Right lobe of liver (tissue), 6 donors: ENCODE measurements around the gene AAR2. TPM values are rescaled to one million over a fixed set of nuclear protein-coding genes. Genes with fewer than 3 reads are reported as not detected.
A peak's percentile ranks its signal among the peaks of the same experiment; 100 is the strongest.

Experiments used
- ATAC-seq, 4 donors: fragments of 200-7000 bp; cut with Tn5 transposase; one replicate each; pipeline ENCODE4 v1.9.1; 2020; ENCODE audit warnings: mild to moderate bottlenecking in 4 of 4, moderate library complexity in 4 of 4
- DNase-seq, 3 donors: peaks; one replicate each; pipeline ENCODE4 v3.0.0-alpha.2; 2020
- H3K27ac ChIP-seq, 3 donors: fragments of 200-600 bp; one replicate each; pipeline ENCODE4 v1.8.0; 2022
- H3K27me3 ChIP-seq, 2 donors: fragments of 200-600 bp; one replicate each; pipeline ENCODE4 v1.8.0; 2022
- H3K36me3 ChIP-seq, 4 donors: fragments of 200-600 bp; sonication (generic) in 1 of 4; one replicate each; pipeline versions ENCODE4 v1.5.1 to v1.8.0; 2017 to 2022; ENCODE audit warnings: control low read depth in 1 of 4
- H3K4me1 ChIP-seq, 4 donors: fragments of 200-600 bp; sonication (generic) in 1 of 4; one replicate each; pipeline versions ENCODE4 v1.5.1 to v1.8.0; 2017 to 2022; ENCODE audit warnings: control low read depth in 1 of 4
- H3K4me3 ChIP-seq, 3 donors: fragments of 200-600 bp; one replicate each; pipeline ENCODE4 v1.8.0; 2022
- H3K9me3 ChIP-seq, 4 donors: fragments of 200-600 bp; sonication (generic) in 1 of 4; one replicate each; pipeline versions ENCODE4 v1.5.1 to v1.8.0; 2017 to 2022; ENCODE audit warnings: control low read depth in 1 of 4
- POLR2A ChIP-seq: fragments of 450-650 bp; IDR thresholded peaks from one replicate; pipeline ENCODE4 v1.6.1; 2017; ENCODE audit warnings: antibody characterized with exemption, mild to moderate bottlenecking
- WGBS: methylation state at CpG from one replicate; pipeline ENCODE4 v1.1.6; 2018; ENCODE audit warnings: low coverage, low lambda C conversion rate; ENCODE audit not compliant: insufficient coverage; ENCODE audit errors: missing lambda C conversion rate; 5-methylcytosine and 5-hydroxymethylcytosine counted together
- intact Hi-C, 2 donors: fragments of 100-400 bp; cut with DNase I; formaldehyde crosslinking; loops; one replicate each; pipeline versions ENCODE4 v1.11.2 to v1.14.1; 2022
- long read RNA-seq: library from polyadenylated mRNA; unstranded; transcript quantifications from one replicate; pipeline ENCODE4 v2.0.0, GENCODE V29; 2019
- total RNA-seq, 6 experiments: library from RNA; depleted of rRNA in 2 of 6; stranded (reverse); fragments of >200 nt in 2 of 6; fragmentation: NEBNext Ultra II Directional in 3 of 6; extraction: Animal tissue kit (Norgen Biotek cat#: 25700) in 3 of 6; gene quantifications; one replicate each; pipeline versions ENCODE4 v1.1.0 to v1.2.4, GENCODE V29; 2016 to 2023
- TF ChIP-seq, protein P1 (sequence below), 4 donors: fragments of 200-600 bp in 3 of 4; fragments of 450-650 bp in 1 of 4; IDR thresholded peaks; one replicate each; pipeline versions ENCODE4 v1.5.1 to v1.8.0; 2016 to 2022; ENCODE audit warnings: antibody characterized with exemption in 4 of 4, mild to moderate bottlenecking in 2 of 4
- donor health status: DM: no; HTN: yes; CAD: no.
- donor health status: DM: no; HTN: no; CAD: no.
- donor health status: DM: no; HTN: no; CAD: no.
- donor health status: DM: no; HTN: yes; CAD: no.
- donor health status: DM: no; HTN: yes; CAD: no.

Gene AAR2, protein sequence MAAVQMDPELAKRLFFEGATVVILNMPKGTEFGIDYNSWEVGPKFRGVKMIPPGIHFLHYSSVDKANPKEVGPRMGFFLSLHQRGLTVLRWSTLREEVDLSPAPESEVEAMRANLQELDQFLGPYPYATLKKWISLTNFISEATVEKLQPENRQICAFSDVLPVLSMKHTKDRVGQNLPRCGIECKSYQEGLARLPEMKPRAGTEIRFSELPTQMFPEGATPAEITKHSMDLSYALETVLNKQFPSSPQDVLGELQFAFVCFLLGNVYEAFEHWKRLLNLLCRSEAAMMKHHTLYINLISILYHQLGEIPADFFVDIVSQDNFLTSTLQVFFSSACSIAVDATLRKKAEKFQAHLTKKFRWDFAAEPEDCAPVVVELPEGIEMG
- total RNA-seq = 10 to 100 TPM; 11.8 to 16.7 (median 13.5) TPM
- long read RNA-seq, partial matches to known transcripts = 1 of 6 reads
- long read RNA-seq, other reads (novel, unspliced or antisense) = 1 of 6 reads

DNA sequence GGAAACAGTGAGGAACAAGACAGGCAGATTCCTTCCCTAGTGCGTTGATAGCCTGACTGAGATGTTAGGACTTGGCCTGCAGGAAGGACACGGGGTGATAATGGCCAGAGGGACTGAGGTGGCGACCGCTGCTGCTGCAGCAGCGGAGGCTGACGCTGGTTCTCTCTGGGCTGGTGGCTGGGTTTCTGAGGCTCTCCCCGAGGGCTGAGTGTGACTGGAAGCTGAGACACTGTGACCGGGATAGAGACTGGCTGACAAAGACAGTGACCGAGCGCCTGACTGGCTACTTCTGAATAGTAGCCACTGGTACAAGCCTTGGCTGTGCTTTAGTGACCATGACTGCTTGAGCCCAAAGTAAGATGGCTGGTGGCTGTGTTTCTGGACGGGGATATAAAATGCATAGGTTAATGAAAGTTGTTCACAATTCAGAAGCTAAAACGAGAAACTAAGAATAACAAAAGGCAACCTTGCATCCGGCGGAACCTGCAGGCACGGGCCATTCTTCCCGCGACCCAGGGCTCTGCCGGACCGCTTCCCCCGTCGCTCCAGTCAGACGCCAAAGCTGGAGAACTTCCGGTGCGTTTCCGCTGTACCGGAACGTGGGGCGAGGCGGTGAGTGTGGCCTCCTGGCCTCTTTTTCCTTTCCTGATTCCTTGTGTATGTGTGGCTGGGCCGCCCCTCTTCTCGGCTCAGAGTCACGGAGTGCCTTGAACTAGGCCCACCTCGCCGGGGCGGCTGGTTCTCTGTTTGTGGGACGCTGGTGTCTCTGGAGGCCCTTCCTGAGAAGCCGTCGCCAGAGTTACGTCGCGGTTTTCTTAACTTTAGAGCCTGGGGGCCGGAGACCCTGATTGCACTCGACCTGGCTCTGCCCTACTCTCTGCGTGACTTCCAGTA is at the start of gene AAR2:
TSS of gene AAR2 (plus strand) at position 587 of the 894 bp plus-strand sequence. CDS start 3,391 bp downstream, outside the sequence.
- peaks cover 0 to 14% (median 5%) of the 10 kb centered on the region in 4 donors for H3K36me3 ChIP-seq
- WGBS = 4% methylated on average over 35 of the region's 44 CpGs
- H3K27ac ChIP-seq = peak within 1 kb of the TSS; percentile 10 to 77 (median 46)
- TF ChIP-seq POLR2A = peak; percentile 29
- TF ChIP-seq, protein P1, sequence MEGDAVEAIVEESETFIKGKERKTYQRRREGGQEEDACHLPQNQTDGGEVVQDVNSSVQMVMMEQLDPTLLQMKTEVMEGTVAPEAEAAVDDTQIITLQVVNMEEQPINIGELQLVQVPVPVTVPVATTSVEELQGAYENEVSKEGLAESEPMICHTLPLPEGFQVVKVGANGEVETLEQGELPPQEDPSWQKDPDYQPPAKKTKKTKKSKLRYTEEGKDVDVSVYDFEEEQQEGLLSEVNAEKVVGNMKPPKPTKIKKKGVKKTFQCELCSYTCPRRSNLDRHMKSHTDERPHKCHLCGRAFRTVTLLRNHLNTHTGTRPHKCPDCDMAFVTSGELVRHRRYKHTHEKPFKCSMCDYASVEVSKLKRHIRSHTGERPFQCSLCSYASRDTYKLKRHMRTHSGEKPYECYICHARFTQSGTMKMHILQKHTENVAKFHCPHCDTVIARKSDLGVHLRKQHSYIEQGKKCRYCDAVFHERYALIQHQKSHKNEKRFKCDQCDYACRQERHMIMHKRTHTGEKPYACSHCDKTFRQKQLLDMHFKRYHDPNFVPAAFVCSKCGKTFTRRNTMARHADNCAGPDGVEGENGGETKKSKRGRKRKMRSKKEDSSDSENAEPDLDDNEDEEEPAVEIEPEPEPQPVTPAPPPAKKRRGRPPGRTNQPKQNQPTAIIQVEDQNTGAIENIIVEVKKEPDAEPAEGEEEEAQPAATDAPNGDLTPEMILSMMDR (IDR thresholded peaks at IDR 0.05) = no peak
- peak within 1 kb of the TSS; percentile 64 to 85 (median 76) for H3K4me3 ChIP-seq
- peaks cover 0 to 26% (median 3%) of the 10 kb centered on the region in 4 donors for H3K4me1 ChIP-seq
- H3K27me3 ChIP-seq = no peaks in the 10 kb centered on the region
- ATAC-seq (peak; percentile 95 to 99 (median 98)), DNase-seq (peak; percentile 78 to 82 (median 82))
- no peaks in the 10 kb centered on the region for H3K9me3 ChIP-seq
- intact Hi-C loops = no loop called here

DNA sequence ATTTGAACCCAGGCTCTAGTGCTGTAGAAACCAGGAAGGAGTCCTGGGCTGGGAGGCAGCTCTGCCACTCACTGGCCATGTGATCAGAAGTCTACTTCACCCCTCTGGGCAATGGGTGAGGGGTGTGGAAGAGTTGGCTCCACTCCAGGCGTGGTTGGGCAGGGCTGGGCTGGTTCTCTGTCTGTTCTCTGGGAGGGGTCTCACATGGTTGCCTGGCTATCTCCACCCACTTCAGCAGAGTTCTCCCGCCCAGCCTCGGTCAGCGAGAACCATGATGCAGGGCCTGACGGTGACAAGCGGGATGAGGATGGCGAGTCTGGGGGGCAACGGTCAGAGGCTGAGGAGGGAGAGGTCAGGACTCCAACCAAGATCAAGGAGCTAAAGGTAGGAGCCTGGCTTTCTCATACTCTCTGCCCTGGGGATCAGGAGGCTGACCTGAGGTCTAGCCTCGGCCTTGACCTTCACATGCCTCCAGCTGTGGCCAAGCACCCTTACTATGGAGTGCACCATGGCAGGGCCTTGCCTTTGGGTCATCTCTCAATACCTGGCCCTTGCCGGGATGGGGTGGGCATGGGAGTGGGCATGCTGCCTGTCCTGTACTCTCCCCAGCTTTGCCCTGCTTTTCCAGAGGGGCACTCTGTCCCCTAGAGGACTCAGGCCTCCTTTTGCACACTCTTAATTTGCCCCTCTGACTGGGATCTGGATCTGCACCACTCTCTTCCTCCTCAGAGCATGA is 42.1 kb upstream of the AAR2 start:
- Histone ChIP-seq H3K27me3 (no peaks in the 10 kb centered on the region), H3K4me1 (no peaks in the 10 kb centered on the region), H3K36me3 (no peaks in the 10 kb centered on the region), H3K27ac (no peak overlapping the region), H3K9me3 (no peaks in the 10 kb centered on the region), H3K4me3 (no peak overlapping the region)
- intact Hi-C loops = no loop called here
- no peak for TF ChIP-seq POLR2A
- TF ChIP-seq, protein P1 (IDR thresholded peaks at IDR 0.05) = no peak
- ATAC-seq (no peak), DNase-seq (no peak)
- 80% methylated on average over 1 of the region's 10 CpGs for WGBS

DNA sequence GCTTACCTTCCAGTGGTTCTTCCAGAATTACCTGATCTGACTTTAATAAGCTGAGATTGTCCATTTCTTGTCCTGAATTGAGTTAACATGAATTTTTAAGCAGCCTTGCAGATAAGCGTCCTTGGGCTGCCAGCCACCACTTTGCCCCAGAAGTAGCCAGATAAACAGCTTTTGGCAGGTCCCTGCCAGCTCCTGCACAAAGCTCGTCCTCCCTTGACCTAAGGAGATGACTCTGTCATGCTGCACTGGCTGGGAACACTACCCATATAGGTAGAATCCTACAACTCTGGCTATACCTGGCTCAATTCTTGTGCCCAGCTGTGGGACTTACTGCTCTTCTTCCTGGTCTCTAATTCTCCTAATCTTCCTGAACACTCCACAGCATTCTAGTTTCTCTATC is 39.6 kb upstream of the AAR2 start:
- no peak for TF ChIP-seq POLR2A
- no peaks in the 10 kb centered on the region for H3K27me3 ChIP-seq
- 20% methylated on average over 1 of the region's 2 CpGs for WGBS
- H3K4me1 ChIP-seq = no peaks in the 10 kb centered on the region
- DNase-seq (no peak), ATAC-seq (peak in 1 of 4 donors; percentile 19)
- no peak overlapping the region for H3K4me3 ChIP-seq
- intact Hi-C loops = loop anchor here in 1 of 2 donors (5.0 kb wide), 1 partner anchor 39 kb away; no protein-coding TSS in a partner anchor
- H3K27ac ChIP-seq = no peak overlapping the region
- no peaks in the 10 kb centered on the region for H3K36me3 ChIP-seq
- no peaks in the 10 kb centered on the region for H3K9me3 ChIP-seq

DNA sequence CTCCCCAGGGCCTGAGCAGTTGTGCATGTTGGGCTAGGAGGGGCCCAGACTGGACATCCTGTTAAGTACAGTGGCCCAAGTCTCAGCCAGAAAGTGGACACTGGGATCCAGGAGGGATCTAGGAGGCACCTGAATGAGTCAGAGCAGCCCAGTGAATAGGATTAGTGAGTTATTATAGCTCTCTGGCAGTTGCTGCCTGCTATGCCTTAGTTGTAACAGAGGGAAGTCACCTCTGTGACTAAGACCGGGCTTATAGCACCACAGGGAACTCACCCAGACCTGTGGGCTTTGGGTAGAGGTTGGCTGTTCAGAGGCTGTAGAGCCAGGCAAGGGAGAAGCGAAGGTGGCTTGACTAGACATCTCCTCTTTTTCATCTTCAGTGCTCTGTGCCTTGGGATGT is 39.0 kb upstream of the AAR2 start:
- intact Hi-C loops = loop anchor here in 1 of 2 donors (5.0 kb wide), 1 partner anchor 40 kb away; no protein-coding TSS in a partner anchor
- Histone ChIP-seq H3K4me3 (no peak overlapping the region), H3K9me3 (no peaks in the 10 kb centered on the region), H3K27me3 (no peaks in the 10 kb centered on the region), H3K4me1 (no peaks in the 10 kb centered on the region), H3K36me3 (no peaks in the 10 kb centered on the region), H3K27ac (no peak overlapping the region)
- TF ChIP-seq, protein P1 (IDR thresholded peaks at IDR 0.05) = no peak
- no peak for TF ChIP-seq POLR2A
- 80% methylated on average over 1 of the region's 2 CpGs for WGBS
- no peak for DNase-seq
- ATAC-seq = no peak
